Activated CD4-positive, CD25-positive, alpha-beta regulatory T cell treated with anti-CD3 and anti-CD28 coated beads, Interleukin-2, amount 50 U/mL, for 16 hours (primary cell): ENCODE results near the gene ACAP3.

Experiments
- DNase-seq: peaks from one replicate; pipeline ENCODE4 v3.0.0-alpha.2; 2020; ENCODE audit warnings: low read depth, low spot score

The ACAP3 gene

GRCh38 chr1:1315435-1315954 lies 7.8 kb upstream of the ACAP3 start:
- DNase-seq, result no peak

GRCh38 chr1:1314678-1315335 lies 7.1 kb upstream of the ACAP3 start:
- no peak for DNase-seq

- no peak for DNase-seq
These were observed 6.5 kb upstream of the ACAP3 start for GRCh38 chr1:1314237-1314586.

DNA sequence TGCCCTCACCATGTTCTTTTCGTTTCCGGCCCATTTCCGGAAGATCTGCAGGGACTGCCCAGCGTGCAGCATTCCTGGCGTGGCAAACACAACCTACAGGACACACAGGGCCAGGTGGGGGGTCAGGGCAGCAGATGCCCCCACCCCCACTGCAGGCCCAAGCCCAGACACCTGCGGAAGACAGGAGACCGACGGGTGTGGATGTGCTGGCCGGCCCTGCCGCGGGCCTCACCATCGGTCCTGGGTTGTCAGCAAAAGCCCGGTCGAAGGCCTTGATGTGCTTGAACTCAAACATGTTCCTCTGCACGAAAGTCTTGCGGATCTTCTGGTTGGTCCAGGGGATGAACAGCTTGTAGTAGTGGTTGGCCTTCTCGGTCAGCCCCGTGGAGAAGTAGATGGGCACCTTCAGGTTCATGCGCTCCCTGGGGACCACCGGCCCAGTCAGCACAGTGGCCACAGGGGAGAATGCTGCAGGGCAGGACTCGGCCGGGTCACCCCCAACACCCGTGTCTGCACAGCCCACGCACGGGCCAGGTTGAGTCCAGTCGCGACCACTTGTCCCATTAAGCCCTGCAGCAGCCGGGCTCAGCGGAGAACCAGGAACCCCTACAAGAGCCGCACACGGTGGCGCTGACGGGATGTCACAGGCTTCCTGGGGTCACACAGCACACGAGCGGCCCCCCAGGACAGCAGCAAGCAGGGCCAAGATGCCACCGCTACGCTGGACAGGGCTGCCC lies 5.9 kb upstream of the ACAP3 start:
- DNase-seq, result no peak

DNA sequence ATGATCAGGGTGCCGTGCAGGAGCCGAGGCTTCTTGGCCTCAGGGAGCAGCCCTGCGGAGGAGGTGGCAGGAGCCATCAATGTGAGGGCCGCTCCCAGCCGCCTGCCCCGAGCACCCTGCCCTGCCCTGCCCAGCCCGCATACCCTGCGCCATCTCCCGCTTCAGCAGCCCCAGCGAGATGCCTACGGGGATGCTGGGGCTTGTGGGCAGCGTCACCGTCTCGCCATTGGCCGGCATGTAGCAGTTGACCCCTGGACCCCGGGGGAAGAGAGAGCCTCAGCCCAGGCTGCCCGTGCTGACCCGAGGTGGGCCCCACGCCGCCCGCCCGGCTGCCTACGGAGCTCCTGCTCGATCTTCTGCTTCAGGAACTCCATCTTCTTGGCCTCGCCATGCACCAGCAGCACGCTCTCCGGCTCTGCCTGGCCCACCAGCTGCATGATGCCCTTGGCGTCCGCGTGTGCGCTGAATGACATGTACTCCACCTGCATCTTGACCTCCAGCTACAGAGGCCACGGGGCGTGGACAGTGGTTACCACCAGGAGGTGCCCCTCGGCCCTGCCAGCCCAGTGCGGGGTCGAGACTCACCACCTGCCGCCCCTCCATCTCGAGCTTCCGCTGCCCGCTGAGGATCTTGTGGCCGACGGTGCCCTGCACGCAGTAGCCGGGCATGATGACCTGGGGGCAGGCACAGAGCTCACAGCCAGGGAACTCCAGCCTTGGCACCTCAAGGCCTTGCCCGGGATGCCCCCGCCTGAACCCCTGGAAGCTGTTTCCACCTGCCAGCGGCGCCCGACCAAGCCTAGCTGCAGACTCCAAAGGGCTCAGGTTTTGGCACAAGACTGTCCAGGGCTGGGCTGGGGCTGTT lies 5.0 kb upstream of the ACAP3 start:
- DNase-seq, result no peak

DNA sequence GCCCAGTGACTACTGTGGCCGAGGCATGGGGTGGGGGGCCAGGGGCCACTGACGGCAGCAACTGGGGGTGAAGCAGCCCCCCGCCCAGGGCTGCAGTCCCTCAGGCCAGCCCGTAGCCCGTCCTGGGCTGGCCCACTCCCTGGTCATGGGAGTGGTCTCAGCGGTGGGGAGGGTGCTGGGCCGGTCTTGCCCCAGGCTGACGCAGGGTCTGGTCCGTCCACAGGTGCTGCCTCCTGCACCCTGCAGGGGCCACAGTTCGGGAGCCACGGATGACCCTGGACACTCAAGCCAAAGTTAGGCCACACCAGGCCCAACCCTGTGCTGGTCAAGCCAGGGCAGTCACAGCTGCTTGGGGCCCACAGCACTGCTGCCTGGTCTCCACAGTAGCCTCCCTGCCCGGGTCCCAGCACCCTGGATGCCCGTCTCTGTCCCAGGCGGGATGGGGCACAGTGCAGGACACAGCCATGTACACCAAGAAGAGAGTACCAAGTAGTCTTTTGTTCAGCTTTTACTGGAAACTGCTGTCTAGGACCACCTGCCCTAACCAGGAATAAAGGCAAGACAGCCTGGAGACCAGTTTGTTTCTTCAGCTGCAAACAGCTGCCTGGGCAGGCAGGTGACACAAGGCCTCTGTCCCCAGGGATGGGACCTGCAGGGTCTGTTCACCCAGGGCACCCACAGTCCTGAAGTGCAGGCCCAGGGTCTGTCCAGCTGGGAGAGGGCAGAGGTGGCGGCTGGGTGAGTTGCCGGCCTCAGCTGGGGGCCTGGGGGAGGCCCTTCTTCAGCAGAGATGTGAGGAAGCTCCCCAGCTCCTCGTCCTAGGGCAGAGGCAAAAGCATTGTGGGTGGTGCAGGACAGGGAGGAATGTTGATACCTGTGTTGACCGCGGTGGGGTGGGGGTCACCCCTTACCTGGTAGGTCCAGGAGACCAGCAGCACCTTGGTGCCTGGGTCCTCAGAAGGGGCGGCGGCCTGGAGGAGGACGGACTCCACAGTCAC lies 3.7 kb upstream of the ACAP3 start:
- DNase-seq, result no peak

- DNase-seq, result no peak
These were observed 2.8 kb upstream of the ACAP3 start for GRCh38 chr1:1310476-1311053.

DNA sequence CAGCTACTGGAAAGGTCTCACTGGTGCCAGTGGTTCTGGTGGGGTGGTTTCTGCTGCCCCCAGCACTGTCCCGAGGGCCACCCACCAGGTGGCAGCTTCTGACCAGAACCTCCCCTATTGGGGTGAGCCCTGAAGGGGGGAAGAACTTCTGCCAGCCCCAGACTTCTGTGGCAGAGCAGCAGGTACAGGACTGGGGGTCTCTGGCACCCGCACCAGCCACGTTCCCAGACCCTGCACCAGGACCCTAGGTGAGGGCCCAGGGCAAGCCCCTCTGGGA lies 2.3 kb upstream of the ACAP3 start:
- DNase-seq, result no peak

DNA sequence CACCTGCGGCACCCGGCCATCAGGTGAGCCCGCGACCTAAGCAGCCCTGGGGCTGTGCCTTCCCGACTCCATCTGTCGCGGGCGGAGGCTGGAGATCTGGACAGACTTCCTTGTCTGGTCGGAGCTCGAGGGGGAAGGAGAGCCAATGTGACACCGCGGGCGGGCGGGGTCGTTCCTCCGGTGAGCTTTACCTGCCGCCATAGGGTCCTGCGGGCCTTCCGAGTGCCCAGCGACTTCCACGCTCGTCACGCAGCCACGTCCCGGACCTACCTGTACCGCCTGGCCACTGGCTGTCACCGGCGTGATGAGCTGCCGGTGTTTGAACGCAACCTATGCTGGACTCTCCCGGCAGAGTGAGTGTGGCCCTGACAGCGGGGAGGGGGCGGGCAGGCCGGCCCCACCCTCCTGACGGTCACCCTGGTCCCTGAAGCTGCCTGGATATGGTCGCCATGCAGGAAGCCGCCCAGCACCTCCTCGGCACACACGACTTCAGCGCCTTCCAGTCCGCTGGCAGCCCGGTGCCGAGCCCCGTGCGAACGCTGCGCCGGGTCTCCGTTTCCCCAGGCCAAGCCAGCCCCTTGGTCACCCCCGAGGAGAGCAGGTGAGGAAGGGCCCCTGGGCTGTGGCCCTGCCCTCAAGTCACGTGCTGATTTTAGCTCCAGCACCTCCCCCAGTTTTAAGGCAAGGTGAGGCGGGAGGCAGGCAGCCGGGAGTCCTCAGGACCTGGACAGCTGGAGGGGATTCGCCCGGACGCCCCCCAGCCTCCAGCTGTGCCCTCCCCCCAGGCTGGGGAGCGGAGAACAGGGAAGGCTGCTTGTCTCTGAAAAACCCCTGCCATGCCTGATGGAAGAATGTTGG lies 1.8 kb upstream of the ACAP3 start:
- no peak for DNase-seq

- no peak for DNase-seq
These were observed 1.1 kb upstream of the ACAP3 start for GRCh38 chr1:1308756-1309250.

DNA sequence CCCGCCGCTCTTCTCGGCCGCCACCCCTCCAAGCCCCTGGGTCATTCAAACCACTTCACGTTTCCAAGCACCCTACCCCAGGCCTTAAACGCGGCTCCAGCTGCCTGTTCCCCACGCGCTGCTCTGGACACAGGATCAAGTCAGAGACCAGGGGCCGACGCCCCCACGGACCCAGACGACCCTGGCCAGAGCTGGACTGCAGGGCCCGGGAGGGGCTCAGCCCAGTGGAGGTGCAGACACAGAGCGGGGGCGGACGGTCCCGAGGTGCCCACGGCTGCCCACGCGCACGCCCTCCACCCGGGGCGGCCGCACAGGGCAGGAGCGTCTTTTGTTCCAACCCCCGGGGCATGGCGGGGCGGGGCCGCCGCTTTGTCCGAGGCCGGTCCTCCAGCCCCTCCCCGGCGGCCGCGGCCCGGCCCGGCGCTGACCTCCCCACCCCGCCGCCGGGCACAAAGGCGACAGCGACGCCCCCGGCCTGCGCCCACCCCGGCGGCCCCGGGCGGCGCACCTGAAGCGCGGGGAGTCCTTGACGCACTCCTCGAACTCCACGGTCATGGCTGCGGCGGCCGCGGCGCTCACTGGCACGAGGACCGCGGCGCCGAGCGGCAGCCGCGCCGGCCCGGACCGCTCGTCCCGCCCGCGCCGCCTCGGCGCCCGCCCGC lies 338 bp downstream of the ACAP3 start:
- no peak for DNase-seq

DNA sequence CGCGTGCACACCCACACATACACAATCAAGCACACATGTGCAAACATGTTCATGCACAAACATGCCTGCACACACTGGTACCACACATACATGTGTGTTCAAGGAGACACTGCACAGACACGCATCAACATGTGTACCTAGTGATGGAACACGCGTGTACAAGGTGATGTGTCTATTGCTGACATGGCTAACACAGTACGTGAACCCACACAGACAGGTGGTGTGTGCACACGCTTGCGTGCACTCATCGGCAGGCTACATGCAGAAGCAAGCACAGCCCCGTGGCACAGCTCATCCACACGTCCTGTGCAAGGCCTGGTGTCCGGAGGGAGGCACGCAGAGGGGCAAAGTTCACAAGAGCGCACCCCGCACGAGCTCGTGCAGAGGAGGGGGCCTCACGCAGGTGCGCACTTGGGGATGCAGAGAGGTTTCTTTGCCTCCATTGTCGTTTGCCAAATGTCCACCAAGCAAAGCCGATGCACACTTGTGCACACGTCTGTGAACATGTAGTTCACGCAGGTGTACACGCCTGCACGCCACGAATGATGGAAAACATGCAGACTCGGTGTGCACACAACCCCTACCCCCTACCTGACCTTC lies 969 bp downstream of the ACAP3 start:
- no peak for DNase-seq

GRCh38 chr1:1306070-1306660 lies 1.6 kb downstream of the ACAP3 start:
- no peak for DNase-seq

- peak; percentile 42 for DNase-seq
These were observed 2.2 kb downstream of the ACAP3 start for GRCh38 chr1:1305300-1306069.

GRCh38 chr1:1304331-1305299 lies 3.1 kb downstream of the ACAP3 start:
- no peak for DNase-seq

DNA sequence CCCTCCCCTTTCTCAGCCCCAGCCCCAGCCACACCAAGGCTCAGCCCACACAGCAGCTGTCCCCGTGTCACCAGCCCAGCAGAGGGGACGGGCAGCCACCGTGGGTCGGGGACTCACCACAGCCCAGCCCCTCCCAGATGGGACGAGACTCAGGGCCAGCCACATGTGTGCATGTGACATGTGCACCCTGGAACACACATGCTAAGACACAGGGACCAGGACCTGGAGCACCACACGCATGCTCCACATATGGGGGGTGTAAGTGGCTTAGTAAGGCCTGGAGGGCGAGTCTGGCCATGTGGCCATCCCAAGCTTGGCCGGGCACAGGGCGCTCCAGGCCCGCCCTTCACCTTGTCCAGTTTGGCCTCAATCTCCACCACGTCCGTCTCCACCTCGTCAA lies 4.0 kb downstream of the ACAP3 start:
- DNase-seq, result no peak
